ENCODE data around the gene ETV6.

GRCh38 chr12:11710431-11710830 is 61.0 kb downstream of the ETV6 start:
- TF ChIP-seq CTCF (IDR thresholded peaks at IDR 0.05) (no peak), POLR2A (IDR thresholded peaks at IDR 0.05) (no peak)
